Measurements from ENCODE around the gene TRPM4.

DNA sequence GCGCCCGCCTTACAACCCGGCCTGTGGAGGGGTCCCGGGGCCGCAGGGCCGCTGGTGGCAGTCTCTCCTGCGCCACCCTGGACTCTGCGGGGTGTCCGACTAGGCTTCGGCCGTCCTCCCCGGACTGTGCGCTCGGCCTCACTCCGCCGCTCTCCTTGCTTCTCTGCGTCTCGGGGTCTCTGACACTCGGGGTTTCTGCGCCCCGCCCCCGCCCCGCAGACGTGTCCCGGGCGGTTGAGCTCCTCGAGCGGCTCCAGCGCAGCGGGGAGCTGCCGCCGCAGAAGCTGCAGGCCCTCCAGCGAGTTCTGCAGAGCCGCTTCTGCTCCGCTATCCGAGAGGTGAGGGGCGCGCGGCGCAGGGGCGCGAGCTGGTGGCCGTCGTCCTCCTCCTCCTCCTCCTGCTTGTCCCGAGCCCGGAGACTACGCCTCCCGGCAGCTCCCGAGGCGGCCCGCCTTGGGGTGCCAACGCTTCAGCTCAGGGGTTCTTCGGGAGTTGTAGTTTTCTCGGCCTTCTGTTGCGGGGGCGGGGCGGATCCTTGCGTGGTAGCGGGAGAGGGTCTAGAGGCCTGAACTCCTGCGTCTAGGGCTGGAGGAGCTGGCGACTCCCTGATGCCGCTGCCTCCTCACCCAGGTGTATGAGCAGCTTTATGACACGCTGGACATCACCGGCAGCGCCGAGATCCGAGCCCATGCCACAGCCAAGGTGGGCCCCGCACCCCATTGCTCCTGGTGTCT lies 42.8 kb upstream of the TRPM4 start:
- TF ChIP-seq, protein P1, sequence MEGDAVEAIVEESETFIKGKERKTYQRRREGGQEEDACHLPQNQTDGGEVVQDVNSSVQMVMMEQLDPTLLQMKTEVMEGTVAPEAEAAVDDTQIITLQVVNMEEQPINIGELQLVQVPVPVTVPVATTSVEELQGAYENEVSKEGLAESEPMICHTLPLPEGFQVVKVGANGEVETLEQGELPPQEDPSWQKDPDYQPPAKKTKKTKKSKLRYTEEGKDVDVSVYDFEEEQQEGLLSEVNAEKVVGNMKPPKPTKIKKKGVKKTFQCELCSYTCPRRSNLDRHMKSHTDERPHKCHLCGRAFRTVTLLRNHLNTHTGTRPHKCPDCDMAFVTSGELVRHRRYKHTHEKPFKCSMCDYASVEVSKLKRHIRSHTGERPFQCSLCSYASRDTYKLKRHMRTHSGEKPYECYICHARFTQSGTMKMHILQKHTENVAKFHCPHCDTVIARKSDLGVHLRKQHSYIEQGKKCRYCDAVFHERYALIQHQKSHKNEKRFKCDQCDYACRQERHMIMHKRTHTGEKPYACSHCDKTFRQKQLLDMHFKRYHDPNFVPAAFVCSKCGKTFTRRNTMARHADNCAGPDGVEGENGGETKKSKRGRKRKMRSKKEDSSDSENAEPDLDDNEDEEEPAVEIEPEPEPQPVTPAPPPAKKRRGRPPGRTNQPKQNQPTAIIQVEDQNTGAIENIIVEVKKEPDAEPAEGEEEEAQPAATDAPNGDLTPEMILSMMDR (IDR thresholded peaks at IDR 0.05), result no peak
- peak in 1 of 4 donors; percentile 14 for TF ChIP-seq POLR2A (IDR thresholded peaks at IDR 0.05)

Data from esophagus squamous epithelium (tissue), 4 donors.